Measurements from ENCODE around the gene ASCL5.
A peak's percentile ranks its signal among the peaks of the same experiment; 100 is the strongest.

DNA sequence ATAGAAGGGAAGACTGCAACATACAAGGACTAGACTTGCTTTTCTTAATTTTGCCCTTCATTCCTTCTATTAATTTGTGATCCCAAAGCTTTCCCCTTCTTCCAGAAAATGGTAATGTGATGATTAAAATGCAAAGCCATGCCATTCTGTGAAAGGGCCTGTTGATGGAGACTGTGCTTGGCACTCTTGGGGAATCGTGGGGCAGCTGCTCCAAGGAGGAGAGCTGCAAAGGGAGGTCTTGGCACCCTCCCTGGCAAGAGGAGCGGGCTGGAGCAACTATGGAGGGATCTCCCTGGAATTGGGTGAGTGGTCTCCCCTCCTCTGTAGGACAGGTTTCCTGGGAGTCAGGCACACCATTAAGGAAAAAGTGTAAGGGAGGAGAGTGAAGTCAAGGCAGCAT lies 31.4 kb downstream of the ASCL5 start:
- TF ChIP-seq CTCF (optimal IDR thresholded peaks at IDR 0.05 in 1 of 3, IDR thresholded peaks at IDR 0.05 in 1 of 3, conservative IDR thresholded peaks at IDR 0.05 in 1 of 3; ENCODE audit: extremely low read depth in 1 of 3, insufficient read depth in 2 of 3, low read length in 3 of 3) (no peak), EZH2 (IDR thresholded peaks at IDR 0.05; ENCODE audit: low read length) (peak; percentile 38)
